D721Med (cell line): ENCODE measurements around the gene ACVR1C.
"Not testable (repeated sequence)": the region's sequence is repeated elsewhere in the genome, so short reads cannot be mapped to it uniquely, and the experiment has no call there.

Source experiments
- DNase-seq: peaks from one replicate; pipeline ENCODE4 v3.0.0; 2011; ENCODE audit warnings: low spot score; ENCODE audit not compliant: insufficient read length
- FAIRE-seq: peaks from 2 replicates; lab custom pipeline; 2011; peaks lifted over from hg19 to GRCh38; lab: Jason Lieb, UNC
- CTCF ChIP-seq: IDR thresholded peaks from 2 replicates; pipeline ENCODE4 v1.5.1; 2012; ENCODE audit warnings: mild to moderate bottlenecking, control low read depth; ENCODE audit not compliant: insufficient read depth; ENCODE audit errors: missing control alignments

ACVR1C gene

GRCh38 chr2:157526070-157526469 is 102.6 kb downstream of the ACVR1C start:
- DNase-seq (no peak), FAIRE-seq (no peak)
- TF ChIP-seq CTCF = no peak

- TF ChIP-seq CTCF = no peak
- FAIRE-seq (no peak), DNase-seq (no peak)
Measured at GRCh38 chr2:157523270-157524247, 105.1 kb downstream of the ACVR1C start.

- DNase-seq, FAIRE-seq: not testable (repeated sequence)
Measured at GRCh38 chr2:157514966-157515365, 113.7 kb downstream of the ACVR1C start.

- FAIRE-seq = no peak
- TF ChIP-seq CTCF = peak; percentile 18
- no peak for DNase-seq
Measured at GRCh38 chr2:157509744-157510143, 118.9 kb downstream of the ACVR1C start.

- FAIRE-seq = no peak
- no peak for TF ChIP-seq CTCF
- no peak for DNase-seq
Measured at GRCh38 chr2:157508676-157509075, 120.0 kb downstream of the ACVR1C start.

GRCh38 chr2:157506586-157506985 is 122.1 kb downstream of the ACVR1C start:
- TF ChIP-seq CTCF = no peak
- no peak for DNase-seq
- no peak for FAIRE-seq

GRCh38 chr2:157504623-157505022 is 124.0 kb downstream of the ACVR1C start:
- DNase-seq (no peak), FAIRE-seq (no peak)
- TF ChIP-seq CTCF = no peak
